ENCODE measurements around the gene DEFB128.

GRCh38 chr20:227439-228105 is 38.1 kb upstream of the DEFB128 start:
- TF ChIP-seq CTCF (IDR thresholded peaks at IDR 0.05) = no peak
- no peak for TF ChIP-seq POLR2A (IDR thresholded peaks at IDR 0.05)
